GM19035 (cell line): ENCODE data around the gene GATAD2B.
"Not testable (repeated sequence)": the region's sequence is repeated elsewhere in the genome, so short reads cannot be mapped to it uniquely, and the experiment has no call there.

Experiments used
- ATAC-seq: cut with Tn5 transposase; IDR thresholded peaks from one replicate; pipeline ENCODE4 v1.9.1; 2021; ENCODE audit not compliant: unreplicated experiment

GATAD2B gene

DNA sequence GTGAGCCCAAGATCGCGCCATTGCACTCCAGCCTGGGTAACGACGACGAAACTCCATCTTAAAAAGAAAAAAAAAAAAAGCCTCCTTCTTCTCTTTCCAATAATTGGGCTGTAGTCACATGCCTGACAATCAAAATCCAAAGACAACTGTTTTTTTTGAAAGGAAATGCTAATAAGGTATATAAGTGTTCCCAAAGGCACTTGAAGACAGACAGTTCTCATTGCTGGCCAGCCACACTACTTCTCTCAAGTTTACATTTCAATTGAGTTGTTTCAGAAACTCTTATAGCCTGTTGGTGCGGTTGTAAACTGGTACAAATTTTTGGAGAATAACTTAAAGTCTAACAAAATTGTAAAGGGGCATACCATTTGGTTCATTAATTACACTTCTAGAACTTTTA, 23.3 kb downstream of the GATAD2B start:
- no peak for ATAC-seq

DNA sequence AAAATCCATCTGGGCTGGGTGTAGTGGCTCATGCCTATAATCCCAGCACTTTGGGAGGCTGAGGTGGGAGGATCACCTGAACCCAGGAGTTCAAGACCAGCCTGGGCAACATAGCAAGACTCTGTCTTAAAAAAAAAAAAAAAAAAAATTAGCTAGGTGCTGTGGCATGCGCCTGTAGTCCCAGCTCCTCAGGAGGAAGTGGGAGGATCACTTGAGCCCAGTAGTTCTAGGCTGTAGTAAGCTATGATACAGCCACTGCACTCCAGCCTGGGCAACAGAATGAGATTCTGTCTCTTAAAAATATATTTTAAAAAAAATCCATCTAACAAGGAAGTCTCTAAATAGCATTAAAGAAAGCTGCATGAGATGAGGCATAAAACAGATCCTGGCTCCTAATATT, 26.9 kb downstream of the GATAD2B start:
- not testable (repeated sequence) for ATAC-seq

DNA sequence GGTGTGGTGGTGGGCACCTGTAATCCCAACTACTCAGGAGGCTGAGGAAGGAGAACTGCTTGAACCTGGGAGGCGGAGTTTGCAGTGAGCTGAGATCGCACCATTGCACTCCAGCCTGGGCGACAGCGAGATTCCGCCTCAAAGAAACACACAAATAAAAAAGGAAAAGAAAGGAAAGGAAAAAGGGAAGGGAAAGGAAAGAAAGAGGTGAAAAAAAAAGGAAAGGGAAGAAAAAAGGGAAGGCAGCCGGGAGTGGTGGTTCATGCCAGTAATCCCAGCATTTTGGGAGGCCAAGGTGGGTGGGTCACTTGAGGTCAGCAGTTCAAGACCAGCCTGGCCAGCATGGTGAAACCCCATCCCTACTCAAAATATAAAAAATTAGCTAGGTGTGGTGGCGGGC, 31.7 kb downstream of the GATAD2B start:
- not testable (repeated sequence) for ATAC-seq

GRCh38 chr1:153888533-153888932, 34.2 kb downstream of the GATAD2B start:
- ATAC-seq, result no peak

GRCh38 chr1:153886127-153886526, 36.6 kb downstream of the GATAD2B start:
- ATAC-seq, result no peak

DNA sequence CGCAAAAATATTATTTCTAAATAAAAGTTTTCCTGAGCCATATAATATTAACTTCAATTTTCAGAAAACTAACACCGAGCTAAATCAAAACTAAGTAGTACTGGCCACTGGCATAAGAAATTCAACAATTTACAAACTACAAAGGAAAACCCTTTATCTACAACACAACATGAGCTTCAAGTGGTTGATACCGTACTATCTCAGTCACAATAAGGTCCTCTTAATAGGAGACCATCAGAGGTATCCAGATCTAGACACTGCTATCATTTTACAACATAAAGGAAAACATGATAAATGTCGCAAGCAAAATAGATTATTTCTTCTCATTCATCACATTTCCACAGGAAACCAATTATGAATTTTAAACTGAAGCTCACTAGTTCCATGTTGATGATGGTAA, 39.5 kb downstream of the GATAD2B start:
- ATAC-seq, result no peak

GRCh38 chr1:153882296-153882912, 40.4 kb downstream of the GATAD2B start:
- no peak for ATAC-seq

DNA sequence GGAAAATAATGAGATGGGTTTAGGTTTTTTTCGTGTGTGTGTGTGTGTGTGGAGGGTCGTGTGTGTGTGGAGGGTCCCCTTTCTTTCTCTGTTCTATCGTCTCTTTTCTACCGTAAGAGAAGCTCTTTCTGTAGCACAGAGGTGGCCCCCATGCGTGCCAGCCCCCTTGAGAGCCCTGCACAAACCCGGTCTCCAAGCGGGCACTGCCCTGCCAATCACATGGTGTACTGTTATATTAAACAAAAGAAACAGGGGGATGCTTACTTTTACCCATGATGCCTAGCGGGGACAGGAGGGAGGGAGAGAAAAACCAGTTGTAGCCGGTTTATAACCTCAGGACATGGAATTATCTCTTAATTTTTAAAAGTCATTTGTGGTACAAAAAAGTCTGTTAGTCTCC, 41.0 kb downstream of the GATAD2B start:
- ATAC-seq, result no peak

GRCh38 chr1:153880962-153881361, 41.8 kb downstream of the GATAD2B start:
- no peak for ATAC-seq

GRCh38 chr1:153880024-153880423, 42.7 kb downstream of the GATAD2B start:
- ATAC-seq, result no peak

GRCh38 chr1:153877112-153877511, 45.7 kb downstream of the GATAD2B start:
- ATAC-seq, result no peak

DNA sequence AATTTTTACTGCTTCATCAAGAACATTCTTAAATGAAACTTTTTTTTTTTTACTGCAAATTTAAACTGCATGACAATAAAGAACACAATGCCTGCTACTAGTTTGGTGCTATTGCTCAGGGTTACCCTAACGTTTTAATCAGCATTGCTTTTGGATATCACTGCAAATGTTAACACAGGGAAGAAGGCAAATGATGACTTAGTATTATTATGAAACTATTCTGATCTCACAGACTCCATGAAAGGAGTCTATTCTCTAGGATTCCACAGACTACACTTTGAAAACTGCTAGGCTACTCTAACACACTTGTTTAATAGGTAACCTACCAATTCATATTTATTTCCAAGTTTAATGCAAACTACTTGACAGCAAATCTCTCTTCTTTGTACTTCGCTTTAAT, 49.8 kb downstream of the GATAD2B start:
- no peak for ATAC-seq

DNA sequence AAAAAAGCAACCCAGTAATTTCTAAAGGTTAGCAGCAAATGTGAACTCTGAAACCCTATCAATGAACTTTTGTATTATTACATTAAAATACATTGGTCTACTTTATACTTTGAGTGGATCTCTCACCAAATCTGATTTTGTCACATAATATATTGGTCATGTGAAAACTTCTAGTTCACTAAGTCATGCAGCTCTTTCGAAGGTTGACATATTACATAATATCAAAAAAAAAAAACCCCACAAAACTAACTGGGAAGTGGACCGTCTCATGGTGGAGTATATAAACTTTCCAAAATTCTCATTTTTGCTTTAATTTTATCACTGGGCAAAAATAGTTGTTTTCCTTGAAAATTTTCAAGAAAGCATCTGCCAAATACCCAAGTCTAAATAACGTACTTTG, 50.4 kb downstream of the GATAD2B start:
- ATAC-seq, result no peak

DNA sequence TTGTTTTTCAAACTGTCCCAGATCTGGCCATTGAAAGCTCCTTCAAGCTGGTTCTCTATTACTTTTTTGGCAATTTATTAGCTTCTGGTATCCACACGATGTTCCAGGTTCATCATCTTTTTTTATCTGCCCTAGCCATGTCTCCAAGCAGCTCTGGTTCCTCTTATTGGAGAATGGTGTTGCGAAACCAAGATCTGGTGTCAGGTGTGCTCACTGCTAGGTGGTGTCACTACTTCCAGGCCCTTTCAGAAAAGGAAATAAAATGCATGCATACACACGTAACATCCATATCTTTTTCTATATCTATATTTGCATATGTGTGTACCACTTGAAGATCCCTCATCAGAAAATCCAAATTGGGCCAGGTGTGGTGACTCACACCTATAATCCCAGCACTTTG, 53.3 kb downstream of the GATAD2B start:
- ATAC-seq, result no peak

DNA sequence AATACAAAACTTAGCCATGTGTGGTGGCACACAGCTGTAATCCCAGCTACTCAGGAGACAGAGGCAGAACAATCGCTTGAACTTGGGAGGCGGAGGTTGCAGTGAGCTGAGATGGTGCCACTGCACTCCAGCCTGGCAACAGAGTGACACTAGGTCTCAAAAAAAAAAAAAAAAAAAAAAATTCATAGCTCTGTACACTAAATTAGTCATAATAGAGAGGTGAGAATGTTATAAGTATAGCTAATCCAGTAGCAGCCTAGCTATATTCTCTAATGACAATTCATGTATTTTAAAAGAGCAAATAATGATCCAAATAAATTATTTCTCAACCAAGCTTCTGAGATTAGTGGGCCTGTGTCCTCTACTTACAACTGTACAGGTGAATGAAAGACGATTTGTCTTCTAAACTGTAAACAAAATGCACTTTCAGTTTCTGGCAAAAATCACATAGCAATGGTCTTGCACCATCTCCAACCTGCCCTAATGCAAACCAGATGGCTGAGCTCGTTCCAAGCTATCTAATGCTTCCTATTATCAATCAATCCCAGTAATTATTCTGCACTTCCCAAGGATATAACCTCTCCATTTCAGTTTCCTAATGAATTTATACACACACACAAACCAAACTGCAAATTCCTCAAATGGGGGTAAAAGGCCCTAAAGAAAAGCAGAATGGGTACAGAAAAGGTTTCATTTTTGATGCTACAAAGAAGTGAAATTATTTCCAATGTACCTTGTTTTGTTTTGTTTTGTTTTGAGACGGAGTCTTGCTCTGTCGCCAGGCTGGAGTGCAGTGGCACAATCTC, 56.5 kb downstream of the GATAD2B start:
- ATAC-seq, result no peak

DNA sequence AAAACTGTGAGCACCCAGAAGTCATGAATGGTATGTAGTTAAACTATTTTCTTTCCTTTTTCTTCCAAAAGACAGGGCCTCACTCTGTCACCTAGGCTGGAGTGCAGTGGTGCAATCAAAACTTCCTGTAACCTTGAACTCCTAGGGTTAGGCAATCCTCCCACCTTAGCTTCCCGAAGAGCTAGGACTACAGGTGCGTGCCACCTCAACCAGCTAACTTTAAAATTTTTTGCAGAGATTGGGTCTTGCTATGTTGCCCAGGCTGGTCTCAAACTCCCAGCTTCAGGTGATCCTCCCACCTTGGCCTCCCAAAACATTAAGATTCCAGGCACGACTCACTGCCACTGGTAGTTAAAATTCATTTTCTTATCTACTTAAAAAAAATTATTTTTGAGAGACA, 62.5 kb downstream of the GATAD2B start:
- no peak for ATAC-seq

- no peak for ATAC-seq
Measured at GRCh38 chr1:153857505-153857904, 65.3 kb downstream of the GATAD2B start.

GRCh38 chr1:153856763-153857162, 66.0 kb downstream of the GATAD2B start:
- no peak for ATAC-seq

- no peak for ATAC-seq
Measured at GRCh38 chr1:153852170-153852569, 70.6 kb downstream of the GATAD2B start.

DNA sequence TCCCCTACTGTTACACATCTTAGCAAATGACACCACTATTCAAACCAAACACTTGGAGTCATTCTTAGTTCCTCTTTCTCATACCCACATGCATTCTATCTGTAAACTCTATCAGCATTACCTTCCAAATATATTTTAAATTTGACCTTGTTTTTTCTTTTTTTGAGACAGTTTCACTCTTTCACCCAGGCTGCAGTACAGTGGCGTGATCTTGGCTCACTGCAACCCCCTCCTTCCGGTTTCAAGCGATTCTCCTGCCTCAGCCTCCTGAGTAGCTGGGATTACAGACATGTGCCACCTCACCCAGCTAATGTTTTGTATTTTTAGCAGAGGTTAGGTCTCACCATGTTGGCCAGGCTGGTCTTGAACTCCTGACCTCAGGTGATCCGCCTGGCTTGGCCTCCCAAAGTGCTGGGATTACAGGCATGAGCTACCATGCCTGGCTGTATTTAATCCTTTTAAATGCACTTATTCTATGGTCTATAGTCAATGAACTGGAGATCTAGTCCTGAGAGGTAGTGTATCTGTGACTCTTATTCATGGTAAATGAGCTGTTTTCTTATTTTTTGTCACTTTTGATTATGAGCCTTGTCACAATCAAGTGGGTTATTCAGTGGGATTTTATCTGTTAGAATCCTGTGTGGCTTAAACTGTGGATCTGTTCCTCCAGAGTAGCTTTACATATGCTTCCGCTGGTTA, 73.1 kb downstream of the GATAD2B start:
- peak; percentile 57 for ATAC-seq

DNA sequence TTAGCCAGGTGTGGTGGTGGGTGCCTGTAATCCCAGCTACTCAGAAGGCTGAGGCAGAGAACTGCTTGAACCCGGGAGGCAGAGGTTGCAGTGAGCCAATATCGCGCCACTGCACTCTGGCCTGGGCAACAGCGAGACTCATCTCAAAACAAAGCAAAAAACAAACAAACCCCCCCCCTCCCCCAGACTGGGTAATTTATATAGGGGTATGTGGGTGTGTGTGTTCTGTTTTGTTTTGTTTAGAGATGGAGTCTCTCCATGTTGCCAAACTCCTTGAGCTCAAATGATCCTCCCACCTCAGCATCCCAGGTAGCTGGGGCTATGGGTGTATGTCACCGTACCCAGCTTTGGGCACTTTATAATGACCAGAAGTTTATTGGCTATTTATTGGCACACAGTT, 74.0 kb downstream of the GATAD2B start:
- no peak for ATAC-seq

- ATAC-seq, result no peak
Measured at GRCh38 chr1:153845158-153845557, 77.6 kb downstream of the GATAD2B start.
